ENCODE results near the gene TTC36.

The TTC36 gene

GRCh38 chr11:118503216-118503615 lies 24.1 kb upstream of the TTC36 start:
- TF ChIP-seq CTCF (IDR thresholded peaks at IDR 0.05; ENCODE audit: borderline replicate concordance, insufficient read depth, low read depth, low read length): no peak
- no peak overlapping the region for H3K4me3 ChIP-seq (ENCODE audit: low read depth, low read length)

GRCh38 chr11:118511601-118512000 lies 15.7 kb upstream of the TTC36 start:
- no peak for TF ChIP-seq CTCF (IDR thresholded peaks at IDR 0.05; ENCODE audit: borderline replicate concordance, insufficient read depth, low read depth, low read length)

GRCh38 chr11:118514103-118514502 lies 13.2 kb upstream of the TTC36 start:
- TF ChIP-seq CTCF (IDR thresholded peaks at IDR 0.05; ENCODE audit: borderline replicate concordance, insufficient read depth, low read depth, low read length): no peak

More at GRCh38 chr11:118511601-118512000, 15.7 kb upstream of the TTC36 start:
- H3K4me3 ChIP-seq (ENCODE audit: low read depth, low read length): no peak overlapping the region

GRCh38 chr11:118519549-118519948 lies 7.7 kb upstream of the TTC36 start:
- H3K4me3 ChIP-seq (ENCODE audit: low read depth, low read length): no peak overlapping the region
- TF ChIP-seq CTCF (IDR thresholded peaks at IDR 0.05; ENCODE audit: borderline replicate concordance, insufficient read depth, low read depth, low read length): no peak

More at GRCh38 chr11:118514103-118514502, 13.2 kb upstream of the TTC36 start:
- H3K4me3 ChIP-seq (ENCODE audit: low read depth, low read length): no peak overlapping the region

GRCh38 chr11:118521892-118522311 lies 5.4 kb upstream of the TTC36 start:
- no peak for TF ChIP-seq CTCF (IDR thresholded peaks at IDR 0.05; ENCODE audit: borderline replicate concordance, insufficient read depth, low read depth, low read length)

GRCh38 chr11:118522571-118523072 lies 4.7 kb upstream of the TTC36 start:
- H3K4me3 ChIP-seq (ENCODE audit: low read depth, low read length): no peak overlapping the region
- no peak for TF ChIP-seq CTCF (IDR thresholded peaks at IDR 0.05; ENCODE audit: borderline replicate concordance, insufficient read depth, low read depth, low read length)

More at GRCh38 chr11:118521892-118522311, 5.4 kb upstream of the TTC36 start:
- H3K4me3 ChIP-seq (ENCODE audit: low read depth, low read length): no peak overlapping the region

GRCh38 chr11:118524356-118524755 lies 2.9 kb upstream of the TTC36 start:
- no peak for TF ChIP-seq CTCF (IDR thresholded peaks at IDR 0.05; ENCODE audit: borderline replicate concordance, insufficient read depth, low read depth, low read length)
- no peak overlapping the region for H3K4me3 ChIP-seq (ENCODE audit: low read depth, low read length)

Data from GM12875 (cell line).